GM13976 (cell line): ENCODE data around the gene BCKDHB.

ENCODE experiments used
- DNase-seq: peaks from one replicate; pipeline ENCODE4 v3.0.0; 2012; ENCODE audit warnings: low spot score
- in situ Hi-C: fragments of 300-500 bp; cut with MboI; formaldehyde crosslinking; loops from one replicate; pipeline ENCODE4 v1.12.0; 2022; ENCODE audit warnings: low sequenced_read_pairs, mixed read lengths, inconsistent platforms; ENCODE audit not compliant: unreplicated experiment
- TF ChIP-seq, protein P1 (sequence below): IDR thresholded peaks from 2 replicates; pipeline ENCODE4 v1.5.1; 2012; ENCODE audit warnings: borderline replicate concordance, mild to moderate bottlenecking; ENCODE audit not compliant: insufficient read depth; ENCODE audit errors: extremely low read depth, missing control alignments, control extremely low read depth

The BCKDHB gene

DNA sequence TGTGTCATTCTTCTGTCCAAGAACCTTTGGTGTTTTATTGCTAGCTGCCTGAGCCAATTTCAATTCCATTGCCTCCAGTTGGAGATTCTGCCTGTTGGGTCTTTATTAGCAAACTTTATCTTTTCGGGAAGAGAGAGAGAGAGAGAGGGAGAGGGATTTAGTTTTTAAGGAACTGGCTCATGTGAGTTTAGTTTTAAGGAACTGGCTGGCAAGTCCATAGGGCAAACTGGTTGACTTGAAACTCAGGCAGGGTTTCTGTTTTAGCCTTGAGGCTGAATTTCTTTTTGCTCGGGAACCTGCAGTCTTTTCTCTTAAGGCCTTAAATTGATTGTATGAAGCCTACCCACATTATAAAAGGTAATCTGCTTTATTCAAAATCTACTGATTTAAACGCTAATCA is 23.0 kb downstream of the BCKDHB start:
- TF ChIP-seq, protein P1, sequence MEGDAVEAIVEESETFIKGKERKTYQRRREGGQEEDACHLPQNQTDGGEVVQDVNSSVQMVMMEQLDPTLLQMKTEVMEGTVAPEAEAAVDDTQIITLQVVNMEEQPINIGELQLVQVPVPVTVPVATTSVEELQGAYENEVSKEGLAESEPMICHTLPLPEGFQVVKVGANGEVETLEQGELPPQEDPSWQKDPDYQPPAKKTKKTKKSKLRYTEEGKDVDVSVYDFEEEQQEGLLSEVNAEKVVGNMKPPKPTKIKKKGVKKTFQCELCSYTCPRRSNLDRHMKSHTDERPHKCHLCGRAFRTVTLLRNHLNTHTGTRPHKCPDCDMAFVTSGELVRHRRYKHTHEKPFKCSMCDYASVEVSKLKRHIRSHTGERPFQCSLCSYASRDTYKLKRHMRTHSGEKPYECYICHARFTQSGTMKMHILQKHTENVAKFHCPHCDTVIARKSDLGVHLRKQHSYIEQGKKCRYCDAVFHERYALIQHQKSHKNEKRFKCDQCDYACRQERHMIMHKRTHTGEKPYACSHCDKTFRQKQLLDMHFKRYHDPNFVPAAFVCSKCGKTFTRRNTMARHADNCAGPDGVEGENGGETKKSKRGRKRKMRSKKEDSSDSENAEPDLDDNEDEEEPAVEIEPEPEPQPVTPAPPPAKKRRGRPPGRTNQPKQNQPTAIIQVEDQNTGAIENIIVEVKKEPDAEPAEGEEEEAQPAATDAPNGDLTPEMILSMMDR = no peak
- DNase-seq = no peak
- in situ Hi-C loops = no loop called here

DNA sequence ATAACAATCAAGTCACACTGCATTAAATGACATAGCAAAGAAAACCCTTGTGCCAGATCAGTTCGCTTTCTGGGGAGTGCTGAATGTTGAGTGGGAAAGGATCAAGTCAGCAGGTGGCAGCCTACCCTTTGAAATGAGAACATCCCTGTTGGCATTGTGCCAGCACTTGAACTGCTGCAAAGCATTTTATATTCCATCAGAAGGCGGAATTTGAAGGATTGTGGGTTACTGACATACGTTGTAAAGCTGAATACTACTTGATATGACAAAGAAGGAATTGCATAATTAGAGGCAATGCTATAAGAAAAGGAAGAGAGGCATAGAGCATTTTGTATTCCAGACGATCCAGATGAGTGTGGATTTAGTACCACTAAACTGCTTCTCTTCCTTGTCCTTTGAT is 26.5 kb downstream of the BCKDHB start:
- in situ Hi-C loops = no loop called here
- TF ChIP-seq, protein P1 = no peak
- DNase-seq = no peak

DNA sequence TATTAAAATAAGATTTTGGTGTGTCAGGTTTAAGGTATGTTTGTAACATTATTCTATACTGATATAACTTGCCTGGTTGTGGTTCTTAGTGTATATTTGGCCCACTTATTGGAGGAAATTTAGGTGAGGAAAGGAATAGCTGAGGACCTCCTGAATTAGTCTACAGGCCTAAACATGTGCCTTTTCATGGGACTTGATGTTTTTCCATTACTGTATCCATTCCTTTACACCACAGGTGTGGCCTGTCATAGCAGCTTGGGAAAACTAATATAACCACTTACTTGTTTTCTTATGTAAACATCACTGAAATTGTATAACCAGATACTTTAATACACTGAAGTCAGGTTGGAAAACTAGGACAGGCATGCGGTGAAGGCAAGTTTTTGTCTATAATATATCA is 27.6 kb downstream of the BCKDHB start:
- DNase-seq = no peak
- TF ChIP-seq, protein P1 = no peak
- in situ Hi-C loops = no loop called here

DNA sequence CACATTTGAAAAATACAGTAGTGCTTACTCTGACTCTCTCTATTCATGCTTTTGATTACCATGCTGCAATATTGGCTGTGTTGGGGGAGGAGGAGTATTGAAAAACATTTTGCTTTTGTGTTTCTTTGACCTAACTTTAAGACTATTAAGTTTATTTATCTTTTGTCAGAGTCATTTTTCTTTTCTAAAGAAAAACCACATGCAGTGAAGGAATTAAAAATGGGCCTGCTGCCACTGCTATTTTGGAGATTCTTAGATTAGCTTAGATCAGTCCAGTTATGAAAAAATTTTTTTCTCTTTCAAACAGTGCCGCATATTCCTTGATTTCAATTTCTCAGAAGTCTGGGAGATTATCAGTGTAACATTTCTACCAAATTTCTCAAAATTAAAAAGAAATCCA is 36.1 kb downstream of the BCKDHB start:
- in situ Hi-C loops = no loop called here
- DNase-seq = no peak
- TF ChIP-seq, protein P1 = no peak

DNA sequence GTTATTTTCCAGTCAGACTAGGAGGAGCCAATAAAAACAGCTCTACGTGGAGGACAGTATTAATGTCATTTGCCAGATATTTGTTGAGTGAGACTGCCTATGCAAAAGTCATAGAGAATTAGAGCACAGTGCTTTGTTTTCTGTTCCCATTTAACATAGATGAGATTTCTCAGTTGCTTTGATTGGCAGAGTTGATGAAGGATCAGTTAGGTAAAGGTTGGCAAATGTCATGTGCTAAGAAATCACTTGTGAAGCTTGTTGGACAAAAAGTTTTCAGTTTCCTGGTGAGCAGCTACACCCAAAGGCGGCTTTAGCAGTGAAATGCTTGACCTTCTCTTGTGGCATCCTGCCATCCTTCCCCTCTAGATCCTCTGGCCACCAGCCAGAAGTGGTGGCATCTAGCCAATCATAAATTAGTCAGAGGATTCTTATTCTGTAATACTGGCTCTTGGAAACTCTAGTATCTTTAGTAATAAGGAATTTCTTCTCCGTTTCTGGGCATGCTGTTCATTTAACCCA is 37.0 kb downstream of the BCKDHB start:
- no peak for DNase-seq

DNA sequence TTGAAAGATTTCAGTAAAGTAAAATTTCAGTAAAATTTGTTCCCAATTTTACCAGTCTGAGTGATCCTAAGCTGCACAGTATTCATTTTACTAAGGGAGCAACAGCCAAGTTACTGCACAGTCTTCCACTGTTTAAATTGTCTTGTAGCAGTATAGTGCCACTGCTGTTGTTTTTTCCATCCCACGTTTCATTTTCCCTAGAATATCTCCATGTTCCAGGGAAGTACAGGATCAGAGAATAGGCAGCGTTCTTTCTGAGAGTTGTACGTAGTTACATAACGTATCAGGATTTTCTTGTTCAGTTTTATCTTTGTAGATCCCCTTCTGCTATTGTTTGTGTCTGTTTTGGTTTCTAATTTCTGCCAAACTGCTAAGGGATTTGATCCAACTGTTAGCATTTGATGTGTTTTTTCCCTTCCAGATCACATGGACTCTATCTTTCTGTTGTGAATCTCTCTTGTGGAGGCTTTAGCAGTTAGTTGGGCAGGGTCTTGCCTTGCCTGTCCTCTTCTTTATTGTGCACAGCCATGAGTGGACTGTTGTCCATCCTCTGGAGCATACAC is 38.4 kb downstream of the BCKDHB start:
- in situ Hi-C loops = no loop called here
- DNase-seq = no peak
- TF ChIP-seq, protein P1 = no peak

More for the DNA sequence above, 37.0 kb downstream of the BCKDHB start:
- TF ChIP-seq, protein P1 = no peak
- in situ Hi-C loops = no loop called here
